ENCODE measurements around the gene RUBCN. TPM values are rescaled to one million over a fixed set of nuclear protein-coding genes. Genes with fewer than 3 reads are reported as not detected.
"Not testable (repeated sequence)": the region's sequence is repeated elsewhere in the genome, so short reads cannot be mapped to it uniquely, and the experiment has no call there.

The RUBCN gene
- total RNA-seq, 1 donor: 22.3 TPM

DNA sequence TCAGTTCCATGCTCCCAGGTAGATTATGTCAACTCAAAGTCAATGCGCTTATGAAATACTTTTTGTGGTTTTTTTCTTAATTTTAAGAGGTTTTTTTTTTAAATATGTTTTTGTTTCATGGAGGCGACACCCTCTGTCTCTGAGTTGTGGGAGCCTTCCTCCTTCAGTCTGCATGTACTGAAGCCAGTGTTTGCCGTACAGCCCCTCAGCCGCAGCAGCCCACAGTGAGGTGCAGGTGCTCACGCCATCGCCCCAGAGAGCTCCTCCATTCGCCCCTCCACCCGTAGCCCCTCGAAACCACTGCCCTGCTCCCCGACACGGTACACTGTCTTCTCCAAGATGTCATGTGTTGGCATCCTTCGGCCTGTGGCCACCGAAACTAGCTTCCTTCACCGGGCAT lies 107.4 kb downstream of the RUBCN start:
- DNase-seq (ENCODE audit: low read depth); H3K4me3 ChIP-seq (ENCODE audit: low read depth, low read length): not testable (repeated sequence)

DNA sequence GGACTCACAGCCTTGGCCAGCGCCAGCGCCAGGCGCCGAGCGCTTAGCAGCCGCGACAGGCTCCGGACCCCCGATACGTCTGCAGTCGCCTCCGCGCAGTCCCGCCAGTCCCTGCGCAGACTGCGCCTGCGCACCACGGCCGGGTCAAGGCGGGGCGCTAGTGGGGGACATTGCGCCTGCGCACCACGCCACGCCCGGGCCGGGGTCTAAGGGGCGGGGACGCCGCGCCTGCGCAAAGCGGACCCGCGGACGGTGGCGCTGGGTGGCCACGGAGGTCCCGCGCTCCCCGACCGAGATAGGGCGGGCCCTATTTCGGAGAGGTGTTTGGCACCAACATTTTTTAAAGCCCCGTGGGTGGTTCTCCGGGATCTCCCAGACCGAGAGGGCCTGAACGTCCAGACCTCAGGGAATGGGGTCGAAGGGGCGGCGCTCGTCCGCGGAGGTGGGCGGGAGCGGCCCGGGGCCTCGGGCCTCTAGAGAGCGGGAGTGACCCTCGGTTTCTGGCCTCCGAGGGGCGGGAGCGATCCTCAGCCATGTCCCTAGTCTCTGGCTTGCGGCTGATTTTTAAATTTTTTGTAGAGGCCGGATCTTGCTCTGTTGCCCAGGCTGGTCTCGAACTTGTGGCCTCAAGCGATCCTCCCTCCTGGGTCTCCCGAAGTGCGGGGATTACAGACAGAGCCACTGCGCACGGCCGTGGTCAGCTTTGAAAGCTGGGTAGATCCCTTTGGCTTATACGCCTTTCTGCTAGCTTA lies 108.8 kb downstream of the RUBCN start:
- H3K4me3 ChIP-seq (ENCODE audit: low read depth, low read length): peak overlapping the region; percentile 66
- peak; percentile 68 for DNase-seq (ENCODE audit: low read depth)

DNA sequence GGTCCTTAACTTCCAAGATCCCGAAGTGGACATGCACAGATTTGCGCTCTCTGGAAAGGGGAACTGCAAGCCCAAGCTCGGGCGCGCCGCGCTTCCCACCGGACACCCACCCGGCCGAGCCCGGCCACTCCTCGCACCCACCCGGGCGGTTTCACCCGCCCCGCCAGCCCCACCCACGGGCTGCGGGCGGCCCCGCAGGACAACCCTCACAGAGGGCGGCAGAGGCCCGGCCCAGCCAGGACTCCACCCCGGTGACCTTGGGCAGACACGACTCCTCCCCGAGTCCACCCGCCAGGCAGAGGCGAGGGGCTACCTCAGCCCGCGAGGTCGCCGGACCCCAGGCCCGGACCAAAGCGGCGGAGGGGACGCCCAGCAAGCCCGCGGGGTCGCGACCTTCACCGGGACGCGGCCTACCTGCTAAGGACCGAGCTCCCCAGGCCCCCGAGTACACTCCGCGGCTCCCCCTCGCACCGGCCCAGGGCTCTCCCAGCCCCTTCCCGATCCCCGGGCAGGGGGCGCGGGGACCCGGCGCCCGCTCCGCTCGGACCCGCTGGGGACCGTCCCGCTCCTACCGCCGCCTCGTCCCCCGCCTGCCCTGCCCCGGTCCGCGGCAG lies 109.4 kb downstream of the RUBCN start:
- DNase-seq (ENCODE audit: low read depth): not testable (repeated sequence)
- peak overlapping the region; percentile 56 for H3K4me3 ChIP-seq (ENCODE audit: low read depth, low read length)

DNA sequence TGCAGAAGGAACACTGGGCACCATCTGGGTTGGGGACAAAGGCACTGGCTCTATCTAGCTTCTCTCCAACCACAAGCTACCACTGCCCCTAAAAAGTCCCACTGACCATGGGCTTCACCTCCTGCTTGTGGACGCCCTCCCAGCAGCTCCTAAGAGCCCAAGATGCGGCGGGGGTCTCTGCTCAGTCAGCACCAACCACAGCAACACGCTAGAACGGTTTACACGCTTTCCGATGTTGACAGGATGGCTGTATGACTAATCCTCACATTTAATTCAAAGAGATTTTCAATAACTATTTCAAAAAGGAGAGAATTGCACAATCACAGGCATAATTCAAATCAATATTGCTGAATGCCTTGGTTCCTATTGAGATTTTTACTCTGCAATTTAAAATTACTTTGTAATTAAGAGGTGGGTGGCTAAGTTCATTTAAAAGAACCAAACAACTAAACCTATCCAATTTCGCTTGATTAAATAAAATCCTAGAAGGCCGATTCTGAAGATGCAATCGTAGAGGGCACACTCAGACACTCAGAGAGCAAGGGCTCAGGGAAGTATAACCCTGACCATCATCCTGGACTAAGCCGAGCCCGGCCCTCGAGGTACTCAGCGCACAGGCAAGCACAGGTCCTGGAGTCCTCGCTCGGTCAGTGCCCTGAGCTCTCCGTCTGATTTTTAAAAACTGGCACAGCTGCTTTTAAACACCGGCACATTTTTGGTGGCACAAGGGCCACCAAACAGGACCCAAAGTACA lies 110.1 kb downstream of the RUBCN start:
- peak overlapping the region; percentile 56 for H3K4me3 ChIP-seq (ENCODE audit: low read depth, low read length)
- not testable (repeated sequence) for DNase-seq (ENCODE audit: low read depth)

DNA sequence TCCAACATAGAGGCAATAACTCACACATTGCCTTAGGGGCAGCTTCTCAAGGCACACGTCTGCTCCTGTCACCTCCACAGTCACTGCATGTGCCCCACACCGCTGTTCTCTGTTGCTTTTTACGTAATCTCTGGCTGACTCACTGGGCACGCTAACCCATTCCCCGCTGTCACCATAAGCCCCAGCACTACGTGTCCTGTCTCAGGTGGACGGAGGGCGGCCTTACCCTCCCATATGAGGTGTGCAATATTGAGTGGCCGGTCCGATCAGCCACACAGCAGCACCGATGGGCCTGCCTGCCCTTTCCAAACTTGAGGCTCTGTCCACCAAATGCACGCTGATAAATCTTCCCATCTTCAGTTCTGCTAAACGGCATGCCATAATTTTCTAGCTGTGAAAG lies 115.2 kb downstream of the RUBCN start:
- DNase-seq (ENCODE audit: low read depth); H3K4me3 ChIP-seq (ENCODE audit: low read depth, low read length): not testable (repeated sequence)

Other genes starting within 250 kb of the RUBCN start
- gene BDH1, start 180.9 kb downstream of the RUBCN start, total RNA-seq (ENCODE audit: low replicate concordance): 0.49 and 0.99 TPM in 2 replicates
- gene FYTTD1, start 13.0 kb upstream of the RUBCN start, total RNA-seq (ENCODE audit: low replicate concordance): 30.4 and 40.2 TPM in 2 replicates
- 47.3 and 91.1 TPM in 2 replicates for gene LRCH3, start 54.4 kb upstream of the RUBCN start, total RNA-seq (ENCODE audit: low replicate concordance)
- 212 and 1,042 TPM in 2 replicates for gene RPL35A, start 213.3 kb upstream of the RUBCN start, total RNA-seq (ENCODE audit: low replicate concordance)
- gene LMLN, start 223.3 kb upstream of the RUBCN start, total RNA-seq (ENCODE audit: low replicate concordance): 9.2 and 18.1 TPM in 2 replicates